Measurements from ENCODE around the gene MMS22L.

DNA sequence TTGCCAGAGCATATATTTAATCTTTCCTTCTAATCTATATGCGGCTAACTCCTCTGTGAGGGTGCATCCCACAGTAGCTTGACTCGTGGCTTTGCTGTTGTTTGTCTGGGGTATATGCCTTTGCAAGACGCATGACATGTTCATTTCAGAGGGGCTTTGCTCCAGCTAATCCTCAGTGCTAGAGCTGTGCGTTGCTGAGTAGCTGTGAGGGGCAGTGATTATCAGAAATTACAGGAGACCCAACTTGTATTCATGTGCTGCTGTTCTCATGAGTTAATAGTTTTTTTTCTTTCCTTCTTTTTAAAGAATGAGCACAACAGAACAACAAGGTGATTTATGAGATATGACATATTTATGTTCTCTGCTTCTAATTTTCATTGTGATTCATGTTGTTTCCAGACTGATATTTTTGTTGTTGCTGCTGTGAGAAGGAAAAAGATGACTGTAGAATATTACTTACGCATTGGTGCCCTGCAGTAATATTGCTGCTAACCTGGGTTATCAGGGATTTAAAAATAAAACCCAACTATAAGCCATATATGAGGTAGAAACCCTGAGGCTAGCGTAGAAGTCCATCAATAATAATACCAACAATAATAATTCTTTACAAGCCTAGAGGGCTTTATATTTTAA lies 190.2 kb downstream of the MMS22L start:
- TF ChIP-seq CREM (IDR thresholded peaks at IDR 0.05; ENCODE audit: low read depth) (no peak), SREBF1 (IDR thresholded peaks at IDR 0.05; ENCODE audit: low read length) (no peak), ZBTB11 (CRISPR knock-in tag; IDR thresholded peaks at IDR 0.05) (no peak), ZZZ3 (IDR thresholded peaks at IDR 0.05; ENCODE audit: control insufficient read depth, insufficient read length, low read depth) (no peak), RAD21 (IDR thresholded peaks at IDR 0.05; ENCODE audit: insufficient read depth, low read depth, low read length) (no peak), TBL1XR1 (IDR thresholded peaks at IDR 0.05; ENCODE audit: low read depth, low read length) (no peak), EZH2 (IDR thresholded peaks at IDR 0.05; ENCODE audit: borderline replicate concordance, control insufficient read depth, low read depth, low read length) (no peak), RFX5 (IDR thresholded peaks at IDR 0.05; ENCODE audit: low read depth, low read length) (no peak), FOS (IDR thresholded peaks at IDR 0.05; ENCODE audit: borderline replicate concordance, extremely low read depth, insufficient read length) (no peak), CTCF (IDR thresholded peaks at IDR 0.05 in 2 of 3, conservative IDR thresholded peaks at IDR 0.05 in 1 of 3; ENCODE audit: control insufficient read depth in 2 of 3, extremely low read depth in 1 of 3, insufficient read depth in 1 of 3, low read depth in 3 of 3, low read length in 3 of 3) (no peak), REST (IDR thresholded peaks at IDR 0.05; ENCODE audit: low read depth, low read length) (no peak), EP300 (IDR thresholded peaks at IDR 0.05; ENCODE audit: borderline replicate concordance in 1 of 2, control insufficient read depth in 1 of 2, low read depth in 2 of 2, low read length in 2 of 2) (no peak), POLR2AphosphoS5 (IDR thresholded peaks at IDR 0.05; ENCODE audit: low read length) (no peak)
- TF ChIP-seq, protein P1, sequence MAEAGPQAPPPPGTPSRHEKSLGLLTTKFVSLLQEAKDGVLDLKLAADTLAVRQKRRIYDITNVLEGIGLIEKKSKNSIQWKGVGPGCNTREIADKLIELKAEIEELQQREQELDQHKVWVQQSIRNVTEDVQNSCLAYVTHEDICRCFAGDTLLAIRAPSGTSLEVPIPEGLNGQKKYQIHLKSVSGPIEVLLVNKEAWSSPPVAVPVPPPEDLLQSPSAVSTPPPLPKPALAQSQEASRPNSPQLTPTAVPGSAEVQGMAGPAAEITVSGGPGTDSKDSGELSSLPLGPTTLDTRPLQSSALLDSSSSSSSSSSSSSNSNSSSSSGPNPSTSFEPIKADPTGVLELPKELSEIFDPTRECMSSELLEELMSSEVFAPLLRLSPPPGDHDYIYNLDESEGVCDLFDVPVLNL (IDR thresholded peaks at IDR 0.05; ENCODE audit: low read depth, low read length) = no peak
